ENCODE results near the gene DOCK8.

Gene DOCK8

GRCh38 chr9:266228-266627 is 51.6 kb downstream of the DOCK8 start:
- no peak overlapping the region for H3K4me3 ChIP-seq (ENCODE audit: low read depth, low read length)

DNA sequence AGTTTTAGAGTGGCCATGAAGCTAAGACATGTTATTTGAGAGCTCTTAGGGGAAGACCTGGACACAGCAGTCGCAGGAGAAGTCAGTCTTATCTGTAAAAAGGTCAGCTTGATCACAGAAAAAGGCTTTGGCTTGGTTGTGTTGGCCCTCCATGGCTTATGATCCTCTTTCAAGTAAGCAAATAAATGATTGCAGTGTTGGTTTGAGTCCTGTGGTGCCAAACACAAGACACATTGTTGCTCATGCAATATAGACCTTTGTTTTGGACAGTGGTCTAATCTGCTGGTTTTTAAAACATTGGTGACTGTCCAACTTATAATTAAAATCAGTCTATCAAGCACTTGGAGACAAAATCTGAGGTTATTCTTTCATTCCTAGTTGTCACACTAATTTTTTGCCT is 54.0 kb downstream of the DOCK8 start:
- no peak overlapping the region for H3K4me3 ChIP-seq (ENCODE audit: low read depth, low read length)

- H3K4me3 ChIP-seq (ENCODE audit: low read depth, low read length), result no peak overlapping the region
Observed at GRCh38 chr9:269081-269711, 54.5 kb downstream of the DOCK8 start.

- H3K4me3 ChIP-seq (ENCODE audit: low read depth, low read length), result no peak overlapping the region
Observed at GRCh38 chr9:270657-271237, 56.1 kb downstream of the DOCK8 start.

DNA sequence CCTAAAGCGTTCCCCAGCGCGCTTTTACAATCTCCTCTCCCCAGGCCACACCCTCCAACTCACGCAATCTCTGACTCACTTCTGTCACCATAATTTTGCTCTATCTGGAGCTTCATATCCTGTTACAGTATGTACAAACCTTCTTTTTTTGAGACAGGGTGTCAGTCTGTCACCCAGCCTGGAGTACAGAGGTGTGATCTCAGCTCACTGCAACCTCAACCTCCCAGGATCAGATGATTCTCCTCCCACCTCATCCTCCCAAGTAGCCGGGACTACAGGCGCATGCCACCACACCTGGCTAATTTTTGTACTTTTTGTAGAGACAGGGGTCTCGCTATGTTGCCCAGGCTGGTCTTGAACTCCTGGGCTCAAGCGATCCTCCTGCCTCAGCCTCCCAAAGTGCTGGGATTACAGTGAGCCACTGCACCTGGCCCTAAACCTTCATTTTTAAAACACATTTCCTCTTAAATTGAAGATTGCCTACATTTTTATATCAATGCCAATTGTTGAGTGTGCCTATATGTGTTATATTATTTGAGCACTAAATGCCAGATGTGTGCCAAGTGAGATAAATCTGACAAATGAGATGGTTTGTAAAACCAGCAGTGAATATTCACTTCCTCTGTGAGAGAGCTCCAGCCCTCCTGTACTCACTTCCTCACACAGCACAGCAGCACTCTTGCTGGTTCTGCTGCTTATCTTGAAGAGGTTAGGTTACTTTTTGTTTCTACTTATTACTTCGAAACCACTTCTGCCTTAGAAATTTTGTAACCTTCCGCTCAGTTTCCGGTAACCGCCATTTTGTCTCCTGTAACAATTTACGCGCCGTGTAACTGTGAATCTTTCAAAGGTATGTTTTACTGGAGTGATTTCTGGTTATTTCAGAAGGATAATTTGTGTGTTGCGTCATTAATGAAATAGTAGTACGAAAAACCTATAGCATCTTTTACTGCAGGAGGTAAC is 57.9 kb downstream of the DOCK8 start:
- H3K4me3 ChIP-seq (ENCODE audit: low read depth, low read length), result no peak overlapping the region

DNA sequence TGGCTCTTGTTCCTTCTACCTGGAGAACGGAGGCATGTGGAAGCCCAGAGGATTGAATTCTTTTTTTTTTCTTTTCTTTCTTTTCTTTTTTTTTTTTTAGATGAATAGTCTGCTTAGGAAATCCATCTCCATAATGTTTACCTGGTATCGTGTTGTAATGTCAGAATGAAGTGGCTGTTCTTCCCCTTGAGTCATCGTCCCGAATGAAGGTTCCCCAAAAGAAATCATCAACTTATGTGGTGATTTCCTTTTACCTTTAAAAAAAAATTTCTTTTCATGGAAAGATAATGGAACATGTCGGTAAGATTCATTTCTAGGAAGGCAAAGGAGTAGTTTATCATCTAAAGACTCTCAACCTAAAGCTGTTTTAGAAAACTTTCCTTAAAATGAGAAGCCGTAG is 59.7 kb downstream of the DOCK8 start:
- no peak overlapping the region for H3K4me3 ChIP-seq (ENCODE audit: low read depth, low read length)

GRCh38 chr9:277601-278295 is 63.1 kb downstream of the DOCK8 start:
- H3K4me3 ChIP-seq (ENCODE audit: low read depth, low read length), result no peak overlapping the region

- no peak overlapping the region for H3K4me3 ChIP-seq (ENCODE audit: low read depth, low read length)
Observed at GRCh38 chr9:278651-279050, 64.0 kb downstream of the DOCK8 start.

- H3K4me3 ChIP-seq (ENCODE audit: low read depth, low read length), result no peak overlapping the region
Observed at GRCh38 chr9:279674-280073, 65.0 kb downstream of the DOCK8 start.

DNA sequence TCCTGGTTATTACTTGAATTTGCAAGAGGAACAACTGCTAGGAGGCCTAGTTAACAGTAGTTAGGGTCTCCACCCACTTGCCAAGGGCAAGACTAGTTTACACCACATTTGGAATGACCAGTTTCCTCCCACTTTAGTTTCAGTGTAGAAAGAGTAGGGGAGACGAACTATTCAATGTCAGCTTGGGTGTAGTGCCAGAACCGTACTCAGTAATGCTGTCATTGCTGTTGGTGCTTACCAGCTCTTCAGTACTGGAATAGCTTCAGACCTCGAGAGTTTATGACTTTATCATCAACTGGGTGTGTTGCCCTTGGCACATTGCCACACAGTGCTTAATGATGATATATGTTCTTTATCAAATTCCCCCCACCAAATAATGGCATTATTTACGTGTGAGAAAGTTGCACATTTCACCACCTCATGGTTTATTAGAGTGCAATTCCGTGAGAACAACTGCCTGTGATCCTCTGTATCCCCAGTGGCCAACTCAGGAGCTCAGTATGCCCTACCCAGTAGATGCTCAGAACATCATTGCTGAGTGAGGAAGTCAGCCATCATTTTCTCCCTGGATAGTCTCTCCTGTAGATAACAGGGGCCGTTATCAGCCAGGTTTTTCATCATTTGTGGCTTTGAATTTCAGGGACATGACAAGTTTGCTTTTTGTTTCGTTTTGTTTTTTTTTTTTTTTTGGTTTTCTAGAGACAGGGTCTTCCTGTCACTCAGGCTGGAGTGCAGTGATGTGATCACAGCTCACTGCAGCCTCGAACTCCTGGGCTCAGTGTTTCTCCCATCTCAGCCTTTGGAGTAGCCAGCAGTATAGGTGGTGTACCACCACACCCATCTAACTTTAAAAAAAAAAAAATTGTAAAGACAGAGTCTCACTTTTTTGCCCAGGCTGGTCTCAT is 67.3 kb downstream of the DOCK8 start:
- no peak overlapping the region for H3K4me3 ChIP-seq (ENCODE audit: low read depth, low read length)

DNA sequence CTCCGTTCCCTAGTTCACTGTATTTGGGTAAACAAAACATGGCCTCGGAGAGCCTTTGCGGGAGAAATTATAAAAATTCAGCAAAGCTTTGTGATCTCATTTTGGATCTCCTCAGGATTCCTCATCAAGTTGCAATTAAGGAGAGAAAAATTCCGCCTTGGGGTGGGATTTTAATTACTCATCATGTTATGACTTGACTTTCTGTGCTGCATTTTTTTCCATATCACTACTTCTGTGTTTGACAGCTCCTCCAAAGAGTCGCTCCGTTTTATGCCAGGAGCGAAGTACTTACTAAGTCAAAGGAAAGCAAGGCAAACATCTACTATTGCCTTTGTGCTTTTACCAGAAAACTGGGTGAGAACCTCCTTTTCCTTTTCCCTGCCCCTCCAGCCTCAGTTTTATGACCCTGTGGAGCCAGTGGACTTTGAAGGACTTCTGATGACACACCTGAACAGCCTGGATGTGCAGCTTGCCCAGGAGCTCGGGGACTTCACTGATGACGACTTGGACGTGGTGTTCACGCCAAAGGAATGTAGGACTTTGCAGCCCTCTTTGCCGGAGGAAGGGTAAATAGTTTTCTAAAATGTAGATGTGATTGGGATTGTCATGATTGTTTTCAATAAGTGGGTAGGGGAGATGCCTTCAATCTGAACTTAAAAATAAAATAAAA is 71.5 kb downstream of the DOCK8 start:
- H3K4me3 ChIP-seq (ENCODE audit: low read depth, low read length), result no peak overlapping the region

- no peak overlapping the region for H3K4me3 ChIP-seq (ENCODE audit: low read depth, low read length)
Observed at GRCh38 chr9:289121-289520, 74.5 kb downstream of the DOCK8 start.

- no peak overlapping the region for H3K4me3 ChIP-seq (ENCODE audit: low read depth, low read length)
Observed at GRCh38 chr9:292915-293314, 78.2 kb downstream of the DOCK8 start.

- H3K4me3 ChIP-seq (ENCODE audit: low read depth, low read length), result no peak overlapping the region
Observed at GRCh38 chr9:295576-295975, 80.9 kb downstream of the DOCK8 start.

DNA sequence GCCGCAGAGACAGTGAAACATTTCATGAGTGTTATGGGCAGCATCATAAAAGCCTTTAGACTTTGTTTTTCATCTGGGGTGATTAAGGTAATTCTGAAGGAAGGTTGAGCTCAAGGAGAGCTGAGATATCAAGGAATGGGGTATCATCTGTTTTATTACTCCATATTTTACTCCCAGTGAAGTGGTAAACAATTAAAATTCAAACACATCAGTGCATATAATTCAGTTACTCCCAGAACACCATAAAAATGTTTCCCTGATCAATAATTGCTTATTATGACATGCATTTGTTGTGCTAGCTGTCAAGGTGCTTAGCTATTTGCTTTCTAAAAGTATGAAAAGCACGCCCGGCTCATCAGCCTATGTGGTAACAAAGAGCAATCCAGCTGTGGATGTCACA is 81.7 kb downstream of the DOCK8 start:
- H3K4me3 ChIP-seq (ENCODE audit: low read depth, low read length), result no peak overlapping the region

DNA sequence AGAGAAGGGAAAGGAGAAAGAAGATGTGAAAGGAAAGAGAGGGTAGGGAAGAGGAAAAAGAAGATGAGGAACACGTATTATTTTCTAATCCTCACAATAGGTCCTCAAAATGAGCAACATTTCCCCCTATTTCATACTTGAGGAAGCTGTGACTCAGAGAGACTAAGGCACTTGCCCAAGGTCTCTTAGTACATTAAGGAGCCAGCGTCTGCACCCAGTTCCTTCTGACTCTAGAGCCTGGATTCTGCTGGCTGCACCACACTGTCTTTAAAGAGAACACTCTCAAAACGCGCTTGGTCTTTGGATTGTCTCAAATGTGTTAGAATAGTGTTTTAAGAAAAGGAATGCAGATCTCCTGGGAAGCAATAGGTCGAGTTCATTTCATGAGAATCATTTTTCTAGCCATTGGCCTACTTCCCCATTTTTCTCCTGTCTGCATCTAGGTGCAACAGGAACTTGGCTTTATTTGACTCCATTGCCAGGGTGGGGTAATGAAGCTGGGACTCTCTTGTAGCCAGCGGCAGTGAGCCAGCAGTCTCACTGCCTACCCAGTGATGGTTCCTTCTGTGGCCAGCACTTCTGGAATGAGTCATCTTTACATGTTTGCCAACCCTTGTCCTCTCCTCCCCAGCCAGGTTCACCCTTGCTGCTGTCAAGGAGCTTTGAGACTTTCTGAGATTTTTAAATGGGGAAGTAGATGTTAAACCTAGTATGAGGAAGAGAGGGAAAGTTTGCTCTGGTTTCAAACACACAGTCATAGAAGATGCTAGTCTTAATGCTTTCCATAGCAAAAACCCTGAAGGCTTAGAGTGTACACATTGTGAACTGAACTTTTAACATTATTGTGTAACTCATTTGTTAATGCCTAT is 82.7 kb downstream of the DOCK8 start:
- no peak overlapping the region for H3K4me3 ChIP-seq (ENCODE audit: low read depth, low read length)

DNA sequence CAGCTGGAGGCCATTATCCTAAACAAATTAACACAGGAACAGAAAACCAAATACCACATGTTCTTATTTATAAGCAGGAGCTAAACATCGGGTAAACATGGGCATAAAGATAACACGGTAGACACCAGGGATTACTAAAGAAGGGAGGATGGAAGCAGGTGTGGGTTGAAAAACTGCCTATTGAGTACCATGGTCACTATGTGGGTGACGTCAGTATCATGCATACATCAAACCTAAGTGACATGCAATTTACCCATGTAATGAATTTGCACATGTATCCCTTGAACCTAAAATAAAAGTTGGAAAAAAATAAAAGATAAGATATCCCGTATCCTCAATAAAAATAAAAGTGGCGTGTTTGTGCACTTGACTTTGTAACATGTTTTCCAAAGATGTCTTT is 88.8 kb downstream of the DOCK8 start:
- H3K4me3 ChIP-seq (ENCODE audit: low read depth, low read length), result no peak overlapping the region

- H3K4me3 ChIP-seq (ENCODE audit: low read depth, low read length), result no peak overlapping the region
Observed at GRCh38 chr9:304106-304505, 89.4 kb downstream of the DOCK8 start.

All from iPS-11a (cell line).